ENCODE measurements around the gene SUGCT.

The SUGCT gene

GRCh38 chr7:40780460-40780859, 645.7 kb downstream of the SUGCT start:
- TF ChIP-seq, protein P1, sequence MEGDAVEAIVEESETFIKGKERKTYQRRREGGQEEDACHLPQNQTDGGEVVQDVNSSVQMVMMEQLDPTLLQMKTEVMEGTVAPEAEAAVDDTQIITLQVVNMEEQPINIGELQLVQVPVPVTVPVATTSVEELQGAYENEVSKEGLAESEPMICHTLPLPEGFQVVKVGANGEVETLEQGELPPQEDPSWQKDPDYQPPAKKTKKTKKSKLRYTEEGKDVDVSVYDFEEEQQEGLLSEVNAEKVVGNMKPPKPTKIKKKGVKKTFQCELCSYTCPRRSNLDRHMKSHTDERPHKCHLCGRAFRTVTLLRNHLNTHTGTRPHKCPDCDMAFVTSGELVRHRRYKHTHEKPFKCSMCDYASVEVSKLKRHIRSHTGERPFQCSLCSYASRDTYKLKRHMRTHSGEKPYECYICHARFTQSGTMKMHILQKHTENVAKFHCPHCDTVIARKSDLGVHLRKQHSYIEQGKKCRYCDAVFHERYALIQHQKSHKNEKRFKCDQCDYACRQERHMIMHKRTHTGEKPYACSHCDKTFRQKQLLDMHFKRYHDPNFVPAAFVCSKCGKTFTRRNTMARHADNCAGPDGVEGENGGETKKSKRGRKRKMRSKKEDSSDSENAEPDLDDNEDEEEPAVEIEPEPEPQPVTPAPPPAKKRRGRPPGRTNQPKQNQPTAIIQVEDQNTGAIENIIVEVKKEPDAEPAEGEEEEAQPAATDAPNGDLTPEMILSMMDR (IDR thresholded peaks at IDR 0.05): no peak

DNA sequence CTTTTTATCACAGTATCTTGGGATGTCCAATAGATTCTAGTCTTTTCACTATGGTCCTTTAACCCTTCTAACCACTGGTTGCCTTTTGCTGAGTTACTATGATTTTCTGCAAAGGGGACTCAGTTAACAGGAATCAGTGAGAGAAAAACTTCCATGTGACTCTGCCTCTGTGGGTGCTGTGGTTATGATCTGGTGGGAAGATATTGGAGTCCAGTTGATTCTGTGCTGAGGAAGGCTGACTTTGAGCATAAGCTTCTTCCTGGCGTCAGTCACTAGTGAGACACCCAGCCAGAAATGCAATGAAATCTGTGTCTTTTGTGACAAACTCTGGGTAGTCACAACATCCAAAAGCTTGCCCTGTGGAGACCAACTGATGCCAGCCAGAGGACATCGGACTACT, 648.0 kb downstream of the SUGCT start:
- TF ChIP-seq, protein P1 (IDR thresholded peaks at IDR 0.05): no peak

GRCh38 chr7:40784176-40784575, 649.4 kb downstream of the SUGCT start:
- TF ChIP-seq, protein P1 (IDR thresholded peaks at IDR 0.05): no peak

GRCh38 chr7:40786909-40787308, 652.1 kb downstream of the SUGCT start:
- TF ChIP-seq, protein P1 (IDR thresholded peaks at IDR 0.05): no peak

GRCh38 chr7:40793132-40793531, 658.3 kb downstream of the SUGCT start:
- TF ChIP-seq, protein P1 (IDR thresholded peaks at IDR 0.05): no peak

GRCh38 chr7:40795607-40796006, 660.8 kb downstream of the SUGCT start:
- TF ChIP-seq, protein P1 (IDR thresholded peaks at IDR 0.05): no peak

- TF ChIP-seq, protein P1 (IDR thresholded peaks at IDR 0.05): no peak
Observed at GRCh38 chr7:40796723-40797122, 661.9 kb downstream of the SUGCT start.

DNA sequence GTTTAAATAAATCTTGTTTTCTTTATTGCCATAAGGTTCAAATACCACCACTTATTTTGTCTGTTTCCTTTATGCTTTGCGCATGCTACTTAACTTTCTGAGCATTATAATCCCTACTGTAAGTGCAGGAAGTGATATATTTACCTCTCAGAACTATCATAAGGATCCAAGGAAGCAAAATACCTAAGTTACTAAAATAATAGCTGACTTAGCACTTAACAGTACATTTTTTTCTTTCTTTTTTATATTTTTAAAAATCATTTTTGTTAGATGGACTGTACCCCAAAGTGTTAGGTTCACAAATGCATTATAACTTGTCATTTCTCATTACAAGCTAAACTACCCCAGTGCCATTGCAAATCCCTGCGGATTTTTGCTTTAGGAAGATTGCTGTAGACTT, 663.8 kb downstream of the SUGCT start:
- TF ChIP-seq, protein P1 (IDR thresholded peaks at IDR 0.05): no peak
